GF-D8 (cell line): Measurements from ENCODE around the gene ZBED4.

Experiments used
- DNase-seq: peaks from one replicate; lab custom pipeline; 2025; lab: John Stamatoyannopoulos, UW

ZBED4 gene

DNA sequence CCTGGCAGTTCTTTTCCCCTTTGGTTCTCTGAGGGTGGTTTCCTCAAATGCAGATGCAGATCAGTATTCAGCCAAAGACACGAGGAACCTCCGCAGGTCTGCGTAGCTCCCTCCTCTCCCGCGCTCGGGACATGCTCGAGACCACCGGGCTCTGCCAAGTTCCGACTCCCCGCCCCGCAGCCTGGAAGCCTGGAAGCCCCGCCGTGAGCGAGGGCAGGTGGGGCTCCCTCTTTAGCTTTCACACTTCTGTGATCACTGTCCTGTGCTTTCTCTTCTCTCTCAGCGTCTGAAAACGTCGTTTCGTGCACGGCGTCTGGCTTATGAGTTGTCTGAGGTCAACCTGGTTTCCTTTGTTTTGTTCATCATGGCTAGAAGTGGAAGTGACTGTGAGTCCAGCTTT lies 26.6 kb downstream of the ZBED4 start:
- DNase-seq = no peak

DNA sequence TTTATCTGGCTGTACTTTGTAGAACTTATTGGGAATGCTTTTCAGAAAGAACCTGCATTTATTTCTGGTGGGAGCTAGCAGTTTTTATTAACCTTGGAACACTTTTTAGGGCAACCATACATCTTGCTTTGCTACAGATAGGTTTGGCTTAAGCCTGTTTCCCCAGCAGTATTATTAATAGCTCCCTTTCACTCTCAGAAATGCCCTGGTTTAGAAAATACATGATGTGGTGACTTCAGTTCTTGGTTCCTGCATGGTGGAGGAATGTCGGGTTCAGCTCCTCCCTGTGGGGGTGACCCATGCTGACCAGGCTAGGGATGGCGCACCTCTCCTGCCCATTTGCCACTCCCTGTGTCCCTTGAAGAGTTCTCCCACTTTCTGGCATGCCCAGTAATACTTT lies 28.2 kb downstream of the ZBED4 start:
- DNase-seq = no peak

DNA sequence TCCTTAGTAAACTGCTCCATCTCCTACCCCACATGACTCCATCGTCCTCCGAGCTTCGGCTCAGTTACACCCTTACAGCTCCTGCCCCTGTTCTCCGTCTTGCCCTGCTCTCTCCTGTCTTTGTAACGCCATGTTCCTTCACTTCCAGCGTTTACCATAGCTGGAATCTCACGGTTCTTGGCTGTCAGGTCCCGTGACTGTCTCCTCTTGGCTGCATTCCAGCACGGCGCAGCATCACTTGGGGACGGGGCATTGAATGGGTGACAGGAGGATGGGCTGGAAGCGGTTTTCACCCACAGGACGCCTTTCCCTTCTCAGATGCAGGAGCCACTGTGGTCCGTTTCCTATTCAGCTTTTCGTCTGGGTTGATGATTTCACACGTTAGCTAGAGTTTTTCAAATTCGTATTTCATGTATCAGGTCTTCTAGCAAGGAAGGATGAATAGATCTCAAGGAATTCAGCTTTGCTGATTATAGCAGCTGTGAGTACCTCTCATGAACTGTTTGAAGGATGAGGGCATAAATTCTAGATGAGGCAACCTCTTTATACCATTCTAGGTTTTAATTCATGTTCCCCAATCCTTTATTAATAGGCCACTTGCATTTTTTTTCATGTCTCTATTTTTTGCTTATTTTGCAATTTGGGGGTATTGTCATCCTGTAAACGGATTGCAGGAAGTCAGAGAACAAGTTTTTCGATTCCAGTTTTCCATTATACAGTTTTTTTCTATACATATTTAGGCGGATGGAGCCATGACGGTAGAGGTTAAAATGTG lies 29.1 kb downstream of the ZBED4 start:
- DNase-seq = no peak

DNA sequence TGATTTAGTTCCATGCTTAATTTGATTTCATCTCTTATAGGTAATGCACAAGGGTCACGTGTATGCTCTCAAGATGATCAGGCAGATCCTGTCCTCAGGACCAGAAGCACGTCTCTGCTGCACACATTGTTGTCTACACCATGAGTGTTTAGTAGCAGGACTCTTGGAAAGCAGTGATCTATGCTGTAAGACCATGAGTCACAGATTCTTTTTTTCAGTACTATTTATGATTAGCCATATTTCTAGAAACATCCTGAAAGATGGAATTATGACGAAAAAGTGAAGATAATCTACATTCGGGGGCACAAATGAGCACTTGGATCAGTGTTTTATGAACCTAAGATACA lies 29.6 kb downstream of the ZBED4 start:
- no peak for DNase-seq

DNA sequence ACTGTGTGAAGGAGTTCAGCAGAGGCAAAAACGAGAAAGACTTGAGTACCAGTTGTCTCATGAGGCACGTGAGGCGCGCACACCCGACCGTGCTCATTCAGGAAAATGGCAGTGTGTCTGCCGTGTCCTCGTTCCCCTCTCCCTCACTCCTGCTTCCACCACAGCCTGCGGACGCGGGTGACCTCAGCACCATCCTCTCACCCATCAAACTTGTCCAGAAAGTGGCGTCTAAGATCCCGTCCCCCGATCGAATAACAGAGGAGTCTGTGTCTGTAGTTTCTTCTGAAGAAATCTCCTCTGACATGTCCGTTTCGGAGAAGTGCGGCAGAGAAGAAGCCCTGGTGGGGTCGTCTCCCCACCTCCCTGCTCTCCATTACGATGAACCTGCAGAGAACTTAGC lies 30.4 kb downstream of the ZBED4 start:
- DNase-seq = no peak

DNA sequence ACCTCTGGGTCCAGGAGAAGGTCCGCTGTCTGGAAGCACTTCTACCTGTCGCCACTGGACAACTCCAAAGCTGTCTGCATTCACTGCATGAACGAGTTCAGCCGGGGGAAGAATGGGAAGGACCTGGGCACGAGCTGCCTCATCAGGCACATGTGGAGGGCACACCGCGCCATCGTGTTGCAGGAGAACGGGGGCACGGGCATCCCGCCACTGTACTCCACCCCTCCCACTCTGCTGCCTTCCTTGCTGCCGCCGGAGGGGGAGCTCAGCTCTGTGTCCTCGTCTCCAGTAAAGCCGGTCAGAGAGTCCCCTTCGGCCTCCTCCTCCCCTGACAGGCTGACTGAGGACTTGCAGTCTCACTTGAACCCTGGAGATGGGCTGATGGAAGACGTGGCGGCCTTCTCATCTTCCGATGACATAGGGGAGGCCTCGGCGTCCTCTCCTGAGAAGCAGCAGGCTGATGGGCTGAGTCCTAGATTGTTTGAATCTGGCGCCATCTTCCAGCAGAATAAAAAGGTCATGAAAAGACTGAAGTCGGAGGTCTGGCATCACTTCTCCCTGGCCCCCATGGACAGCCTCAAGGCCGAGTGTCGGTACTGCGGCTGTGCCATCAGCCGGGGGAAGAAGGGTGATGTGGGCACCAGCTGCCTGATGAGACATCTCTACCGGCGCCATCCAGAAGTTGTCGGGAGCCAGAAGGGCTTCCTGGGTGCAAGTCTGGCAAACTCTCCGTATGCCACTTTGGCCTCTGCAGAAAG lies 31.0 kb downstream of the ZBED4 start:
- no peak for DNase-seq

DNA sequence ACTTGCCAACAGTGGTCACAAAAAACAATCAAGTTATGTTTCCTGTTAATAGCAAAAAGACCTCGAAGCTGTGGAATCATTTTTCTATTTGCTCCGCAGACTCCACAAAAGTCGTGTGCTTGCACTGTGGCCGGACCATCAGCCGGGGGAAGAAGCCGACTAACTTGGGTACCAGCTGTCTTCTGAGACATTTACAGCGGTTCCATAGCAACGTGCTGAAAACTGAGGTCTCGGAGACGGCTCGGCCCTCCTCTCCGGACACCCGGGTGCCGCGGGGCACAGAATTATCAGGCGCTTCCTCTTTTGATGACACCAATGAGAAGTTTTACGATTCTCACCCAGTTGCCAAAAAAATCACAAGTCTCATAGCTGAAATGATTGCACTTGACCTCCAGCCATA lies 31.6 kb downstream of the ZBED4 start:
- no peak for DNase-seq

DNA sequence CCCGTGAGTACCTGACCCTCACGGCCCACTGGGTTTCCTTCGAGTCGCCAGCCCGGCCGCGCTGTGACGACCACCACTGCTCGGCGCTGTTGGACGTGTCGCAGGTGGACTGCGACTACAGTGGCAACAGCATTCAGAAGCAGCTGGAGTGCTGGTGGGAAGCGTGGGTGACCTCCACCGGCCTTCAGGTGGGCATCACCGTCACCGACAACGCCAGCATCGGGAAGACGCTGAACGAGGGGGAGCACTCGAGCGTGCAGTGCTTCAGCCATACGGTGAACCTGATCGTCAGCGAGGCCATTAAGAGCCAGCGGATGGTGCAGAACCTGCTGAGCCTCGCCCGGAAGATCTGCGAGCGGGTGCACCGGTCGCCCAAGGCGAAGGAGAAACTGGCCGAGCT lies 32.2 kb downstream of the ZBED4 start:
- DNase-seq = no peak

DNA sequence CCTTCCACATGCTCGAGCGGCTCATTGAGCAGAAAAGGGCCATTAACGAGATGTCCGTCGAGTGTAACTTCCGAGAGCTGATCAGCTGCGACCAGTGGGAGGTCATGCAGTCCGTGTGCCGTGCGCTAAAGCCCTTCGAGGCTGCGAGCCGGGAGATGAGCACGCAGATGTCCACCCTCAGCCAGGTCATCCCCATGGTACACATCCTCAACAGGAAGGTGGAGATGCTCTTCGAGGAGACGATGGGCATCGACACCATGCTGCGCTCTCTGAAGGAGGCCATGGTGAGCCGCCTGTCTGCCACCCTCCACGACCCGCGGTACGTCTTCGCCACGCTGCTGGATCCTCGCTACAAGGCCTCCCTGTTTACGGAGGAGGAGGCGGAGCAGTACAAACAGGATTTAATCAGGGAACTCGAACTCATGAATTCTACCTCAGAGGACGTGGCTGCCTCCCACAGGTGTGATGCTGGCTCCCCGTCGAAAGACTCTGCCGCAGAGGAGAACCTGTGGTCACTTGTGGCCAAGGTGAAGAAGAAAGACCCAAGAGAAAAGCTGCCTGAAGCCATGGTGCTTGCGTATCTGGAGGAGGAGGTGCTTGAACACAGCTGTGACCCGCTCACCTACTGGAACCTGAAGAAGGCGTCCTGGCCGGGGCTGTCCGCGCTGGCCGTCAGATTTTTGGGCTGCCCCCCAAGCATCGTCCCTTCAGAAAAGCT lies 32.9 kb downstream of the ZBED4 start:
- DNase-seq = no peak

DNA sequence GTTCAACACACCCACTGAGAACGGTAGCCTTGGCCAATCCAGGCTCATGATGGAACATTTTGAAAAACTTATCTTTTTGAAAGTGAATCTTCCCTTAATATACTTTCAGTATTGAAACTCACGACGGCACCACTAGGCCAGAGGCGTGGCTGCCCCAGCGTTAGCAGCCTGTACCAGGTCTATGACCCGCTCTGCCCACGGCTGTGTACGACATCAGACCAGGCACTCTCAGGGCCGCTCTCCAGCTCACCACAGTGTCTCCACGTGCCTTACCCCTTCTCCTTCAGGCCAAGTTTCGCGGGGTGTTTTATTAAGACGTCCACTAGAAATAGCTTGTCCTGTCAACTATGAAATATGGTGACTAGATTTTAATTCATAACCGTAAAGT lies 33.4 kb downstream of the ZBED4 start:
- no peak for DNase-seq

DNA sequence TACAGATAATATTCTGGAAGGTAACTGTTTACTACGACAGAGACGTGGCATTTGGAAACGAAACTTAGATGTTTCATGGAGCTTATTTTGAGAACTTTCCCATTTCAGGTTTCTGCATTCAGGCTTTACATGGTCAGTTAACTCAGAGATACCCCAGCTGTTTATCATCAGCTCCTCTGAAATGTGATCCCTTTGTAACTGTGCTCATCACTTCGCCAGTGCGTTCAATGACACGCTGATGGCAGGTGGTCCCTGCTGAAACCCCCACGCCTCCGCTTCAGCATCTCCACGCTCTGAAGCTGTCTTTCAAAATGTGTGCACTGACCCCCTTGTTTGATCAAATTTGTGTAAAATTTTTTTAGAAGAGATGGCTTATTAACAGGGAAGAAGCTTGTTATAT lies 34.1 kb downstream of the ZBED4 start:
- no peak for DNase-seq

DNA sequence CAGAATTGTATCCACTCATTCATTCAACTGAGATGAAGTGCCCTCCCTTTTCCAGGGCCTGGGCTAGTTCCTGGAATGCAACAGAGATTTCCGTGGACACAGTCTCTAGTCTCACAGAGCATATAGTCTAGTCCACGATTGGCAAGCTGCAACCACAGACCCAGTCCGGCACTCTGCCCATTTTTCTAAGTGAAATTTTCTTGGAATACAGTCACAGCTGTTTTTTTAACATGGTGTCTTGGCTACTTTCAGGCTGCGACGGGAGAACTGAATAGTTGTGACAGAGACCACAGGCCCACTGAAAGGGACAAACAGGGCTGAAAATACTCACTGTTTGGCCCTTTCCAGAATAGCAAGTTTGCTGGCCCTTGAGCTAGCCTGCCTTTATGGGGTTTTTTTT lies 35.4 kb downstream of the ZBED4 start:
- no peak for DNase-seq

DNA sequence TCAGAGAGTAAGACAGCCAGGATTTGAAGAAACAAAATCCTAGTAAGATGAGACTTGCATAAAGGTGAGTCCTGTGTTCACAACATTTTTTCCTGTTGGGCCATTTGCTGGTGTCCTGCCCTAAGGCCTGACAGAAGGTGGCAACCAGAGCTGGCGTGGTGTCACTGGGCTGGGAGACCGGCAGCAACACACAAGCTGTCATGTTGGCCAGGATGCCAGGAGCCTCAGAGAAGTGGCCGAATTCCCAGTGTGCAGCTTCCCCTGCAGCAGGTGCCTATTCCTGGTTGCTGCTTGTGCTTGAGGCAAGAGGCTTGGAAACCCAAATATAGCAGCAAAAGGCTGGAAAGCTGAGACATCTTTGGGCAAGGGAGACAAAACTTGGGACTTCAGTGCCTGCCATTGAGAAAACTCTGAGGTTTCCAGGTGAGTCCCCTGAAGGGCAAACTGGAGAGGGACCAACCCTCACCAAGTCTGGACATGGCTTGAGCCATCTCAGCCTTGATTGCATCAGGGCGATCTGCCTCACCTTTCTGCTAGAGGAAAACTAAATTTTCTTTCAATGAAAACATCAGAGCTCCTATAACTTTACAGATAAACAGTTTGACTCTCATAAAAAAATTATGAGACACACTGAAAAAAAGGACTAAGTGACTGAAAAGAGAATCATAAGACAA lies 38.7 kb downstream of the ZBED4 start:
- DNase-seq = no peak

DNA sequence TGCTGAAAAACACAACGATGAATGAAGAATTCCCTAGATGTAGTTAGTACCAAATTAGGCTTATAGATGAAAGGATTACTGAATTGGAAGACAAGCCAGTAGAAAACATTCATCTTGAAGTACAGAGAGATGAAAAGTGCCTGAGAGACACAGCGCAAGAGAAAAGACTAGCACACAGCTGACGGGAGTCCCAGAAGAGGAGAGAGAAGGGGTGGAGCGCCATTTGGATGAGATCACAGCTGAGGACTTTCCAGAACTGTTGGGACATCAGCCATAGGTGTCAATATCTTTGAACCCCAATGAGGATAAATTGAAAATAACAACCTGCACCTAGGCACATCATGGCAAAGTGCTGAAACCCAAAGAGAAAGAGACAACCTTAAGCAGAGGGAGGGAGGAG lies 39.4 kb downstream of the ZBED4 start:
- DNase-seq = no peak

DNA sequence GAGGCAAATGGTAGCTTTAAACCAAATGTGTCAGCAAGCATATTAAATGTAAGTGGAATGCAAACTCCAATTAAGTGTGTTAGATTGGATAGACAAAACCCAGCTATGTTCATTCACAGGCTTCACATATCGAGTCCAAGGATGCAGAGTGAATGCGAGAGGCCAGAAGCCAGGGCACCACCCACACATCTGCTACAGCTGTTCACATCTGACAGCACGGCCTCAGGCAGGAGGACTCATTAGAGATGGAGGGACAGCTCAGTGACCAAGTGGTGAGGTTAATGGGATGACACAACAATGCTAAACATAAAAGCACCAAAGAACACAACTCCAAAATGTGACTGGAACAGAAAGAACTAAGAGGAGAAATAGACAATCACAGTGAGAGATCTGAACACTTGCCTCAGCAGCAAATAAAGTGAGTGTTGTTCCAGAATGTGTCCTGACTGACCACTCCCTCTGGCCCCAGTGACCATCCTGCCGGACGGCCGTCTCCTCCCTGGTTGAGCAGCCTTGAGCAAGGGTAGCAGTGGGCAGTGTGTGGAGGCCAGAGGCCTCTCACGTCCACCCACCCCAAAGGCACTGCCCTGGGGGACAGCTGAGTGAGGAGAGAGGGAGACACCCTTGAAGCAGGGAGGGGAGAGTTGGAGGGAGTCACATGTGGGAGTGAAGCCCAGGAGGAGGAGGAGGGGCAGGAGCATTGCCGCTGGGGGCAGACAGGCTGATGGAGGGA lies 40.8 kb downstream of the ZBED4 start:
- no peak for DNase-seq

DNA sequence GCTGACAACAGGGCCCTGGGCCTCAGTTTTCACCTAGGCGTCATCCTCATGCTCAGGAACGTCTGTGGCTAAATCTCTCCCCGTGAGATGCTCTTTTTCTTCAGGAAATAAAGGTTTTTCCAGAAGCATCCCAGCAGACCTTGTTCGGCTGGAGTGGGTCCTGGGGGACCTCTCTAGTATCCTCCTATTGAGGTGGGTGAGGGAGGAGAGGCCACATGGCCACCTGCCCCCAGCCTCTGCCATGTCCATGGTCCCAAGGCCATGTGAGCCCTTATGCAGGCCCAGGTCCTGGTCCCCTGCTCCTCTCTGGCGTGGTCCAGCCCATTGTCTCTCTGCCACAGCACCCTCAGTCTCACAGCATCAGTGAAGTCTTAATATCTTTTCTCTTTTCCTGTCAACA lies 42.6 kb downstream of the ZBED4 start:
- DNase-seq = no peak

DNA sequence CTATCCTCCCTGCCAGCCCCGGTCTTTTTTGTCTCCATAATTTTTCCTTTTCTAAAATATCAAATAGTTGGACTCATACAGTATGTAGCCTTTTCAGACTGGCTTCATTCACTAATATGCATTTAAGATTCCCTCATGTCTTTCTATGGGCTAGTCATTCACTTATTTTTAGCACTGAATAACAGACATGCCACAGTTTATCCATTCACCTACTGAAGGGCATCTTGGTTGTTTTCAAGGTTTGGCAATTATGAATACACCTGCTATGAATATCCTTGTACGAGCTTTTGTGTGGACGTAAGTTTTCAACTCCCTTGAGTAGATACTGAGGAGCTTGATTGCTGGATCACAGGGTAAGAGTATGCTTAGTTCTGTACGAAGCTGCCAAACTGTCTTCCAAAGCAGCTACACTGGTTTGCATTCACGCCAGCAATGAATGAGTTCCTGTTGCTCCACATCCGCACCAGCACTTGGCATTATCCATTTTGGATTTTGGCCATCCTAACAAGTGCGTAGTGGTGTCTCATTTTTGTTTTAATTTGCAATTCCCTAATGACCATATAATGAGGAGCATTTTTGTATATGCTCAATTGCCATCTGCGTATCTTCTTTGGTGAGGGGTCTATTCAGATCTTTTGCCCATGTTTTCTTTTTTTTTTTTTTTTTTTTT lies 43.5 kb downstream of the ZBED4 start:
- no peak for DNase-seq

DNA sequence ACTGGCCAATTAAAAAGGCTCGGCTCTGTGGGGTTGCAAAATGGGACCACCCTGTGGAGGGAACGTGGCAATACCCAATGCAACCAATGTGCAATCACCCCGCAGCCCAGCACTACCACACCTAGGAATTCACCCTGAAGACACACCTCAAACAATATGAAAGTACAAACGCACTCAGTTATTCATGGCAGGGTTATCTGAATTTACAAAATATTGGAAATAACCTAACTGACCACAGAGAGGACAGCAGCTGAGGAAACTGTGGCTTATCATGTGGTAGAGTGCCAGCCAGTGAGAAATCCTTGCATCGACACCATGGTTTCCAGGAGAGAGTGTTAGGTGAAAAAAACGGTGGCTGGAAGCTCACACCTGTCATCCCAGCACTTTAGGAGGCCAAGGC lies 45.9 kb downstream of the ZBED4 start:
- DNase-seq = no peak

DNA sequence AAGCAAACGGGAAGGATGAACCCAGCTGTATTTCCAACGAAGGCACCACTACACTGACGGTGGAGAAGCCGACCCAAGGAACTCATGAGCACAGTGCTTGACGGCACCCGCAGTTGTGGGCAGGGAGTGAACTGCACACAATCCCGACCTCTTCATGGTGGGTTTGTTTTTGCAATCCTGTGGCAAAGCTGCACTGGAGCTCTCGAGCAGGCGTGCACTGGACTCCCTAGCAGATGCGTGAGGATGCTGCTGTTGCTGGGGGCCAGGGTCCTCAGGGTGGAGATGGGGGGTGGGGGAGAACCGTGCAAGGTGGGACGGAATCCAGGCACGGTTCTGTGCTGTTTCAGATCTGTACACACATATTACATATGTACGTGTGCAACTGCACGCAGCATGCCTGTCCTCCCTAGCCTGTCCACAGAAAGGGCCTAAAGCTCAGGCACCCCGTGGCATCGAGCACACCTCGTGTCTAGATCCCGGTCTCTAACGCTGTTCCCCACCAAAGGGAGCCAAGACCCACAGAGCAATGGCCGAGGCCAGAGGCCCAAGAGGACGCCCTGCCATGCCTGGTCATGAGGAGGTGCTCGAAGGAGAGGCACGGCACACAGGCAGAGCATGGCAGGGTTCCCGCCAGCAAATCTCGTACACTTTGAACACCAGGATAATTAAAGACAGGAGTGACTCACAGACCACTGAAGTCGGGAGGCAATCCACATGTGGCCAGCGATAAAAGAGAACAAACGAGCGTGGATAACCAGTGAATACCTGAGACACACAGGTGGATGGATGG lies 47.0 kb downstream of the ZBED4 start:
- no peak for DNase-seq

DNA sequence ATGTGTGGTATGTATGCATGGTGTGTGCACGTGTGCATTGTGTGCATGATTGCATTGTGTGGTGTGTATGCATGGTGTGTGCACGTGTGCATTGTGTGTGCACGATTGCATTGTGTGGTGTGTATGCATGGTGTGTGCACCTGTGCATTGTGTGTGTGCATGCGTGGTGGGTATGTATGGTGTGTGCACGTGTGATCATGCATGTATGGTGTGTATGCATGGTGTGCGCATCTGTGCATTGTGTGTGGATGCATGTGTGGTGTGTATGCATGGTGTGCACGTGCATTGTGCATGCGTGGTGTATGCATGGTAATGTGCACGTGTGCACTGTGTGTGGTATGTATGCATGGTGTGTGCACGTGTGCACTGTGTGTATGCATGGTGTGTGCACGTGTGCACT lies 47.8 kb downstream of the ZBED4 start:
- no peak for DNase-seq
